ENCODE results near the gene FCAMR.

Gene FCAMR

DNA sequence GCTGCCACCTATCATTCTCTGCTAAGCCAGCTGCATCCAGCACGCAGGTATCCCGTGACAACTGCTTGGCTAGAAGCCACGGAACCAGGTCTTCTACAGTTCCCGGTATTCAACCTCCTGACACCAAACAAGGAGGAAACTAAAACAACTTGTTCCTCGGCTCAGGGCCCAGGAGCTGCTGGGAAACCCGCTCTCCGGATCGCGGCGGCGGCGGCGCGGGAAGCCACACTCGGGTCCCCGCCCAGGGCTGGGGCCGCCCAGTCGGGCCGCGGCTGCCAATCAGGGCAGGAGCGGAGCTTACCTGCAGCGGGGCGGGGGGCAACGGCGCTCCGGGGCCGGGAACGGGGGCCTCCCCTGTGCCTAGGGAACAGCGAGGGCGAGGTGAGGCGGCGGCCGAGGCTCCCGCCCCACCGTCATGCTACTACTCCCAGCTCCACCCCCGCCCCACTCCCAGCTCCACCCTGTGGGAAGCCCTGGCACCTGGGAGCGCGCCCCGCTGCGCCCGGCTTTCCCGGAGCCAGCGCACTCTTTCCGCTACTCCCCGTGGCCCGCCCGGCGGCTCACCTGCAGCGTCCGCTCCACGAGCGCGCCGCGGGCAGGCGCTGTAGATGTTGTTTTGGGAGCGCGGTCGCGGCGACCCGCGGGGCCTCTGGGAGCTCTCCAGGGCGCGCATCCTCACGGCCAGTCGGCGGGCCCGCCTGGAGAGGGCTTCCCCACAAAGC is 60.9 kb downstream of the FCAMR start:
- DNase-seq (ENCODE audit: low read depth, low spot score) = no peak

DNA sequence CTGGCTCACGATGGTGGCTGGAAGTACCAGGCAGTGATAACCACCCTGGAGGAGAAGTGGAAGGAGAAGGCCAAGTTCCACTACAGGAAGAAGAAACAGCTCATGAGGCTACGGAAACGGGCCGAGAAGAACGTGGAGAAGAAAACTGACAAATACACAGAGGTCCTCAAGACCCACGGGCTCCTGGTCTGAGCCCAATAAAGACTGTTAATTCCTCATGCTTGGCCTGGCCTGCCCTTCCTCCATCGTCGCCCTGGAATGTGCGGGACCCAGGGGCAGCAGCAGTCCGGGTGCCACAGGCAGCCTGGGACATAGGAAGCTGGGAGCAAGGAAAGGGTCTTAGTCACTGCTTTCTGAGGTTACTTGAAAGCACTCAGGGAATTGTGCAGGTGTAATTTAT is 62.2 kb downstream of the FCAMR start:
- DNase-seq (ENCODE audit: low read depth, low spot score) = no peak

Data from smooth muscle cell of the brain vasculature (primary cell).